K562 (cell line): Measurements from ENCODE around the gene LATS1. TPM values are rescaled to one million over a fixed set of nuclear protein-coding genes. Genes with fewer than 3 reads are reported as not detected.
A peak's percentile ranks its signal among the peaks of the same experiment; 100 is the strongest.

Source experiments
- AFF1 ChIP-seq, 2 experiments: fragments of 450-650 bp; IDR thresholded peaks; 2 replicates each; pipeline ENCODE4 v1.6.1; 2018; ENCODE audit warnings: mild to moderate bottlenecking in 2 of 2, low read depth in 1 of 2; ENCODE audit not compliant: partially characterized antibody in 2 of 2
- ARID1B ChIP-seq: fragments of 450-650 bp; IDR thresholded peaks from 2 replicates; pipeline ENCODE4 v1.6.1; 2016; ENCODE audit warnings: antibody characterized with exemption, mild to moderate bottlenecking, inconsistent platforms
- ASH1L ChIP-seq: fragments of 450-650 bp; IDR thresholded peaks from 2 replicates; pipeline ENCODE4 v1.6.1; 2018; ENCODE audit warnings: borderline replicate concordance, mild to moderate bottlenecking, low read depth; ENCODE audit not compliant: partially characterized antibody
- BRF1 ChIP-seq: IDR thresholded peaks from 3 replicates; pipeline ENCODE4 v1.6.1; 2011; ENCODE audit warnings: borderline replicate concordance, mild to moderate bottlenecking; ENCODE audit not compliant: insufficient read length; ENCODE audit errors: extremely low read depth
- CAMTA2 ChIP-seq: fragments of 250-450 bp; sonication (Bioruptor Pico); conservative IDR thresholded peaks from 2 replicates; pipeline ENCODE4 v1.5.1; 2022
- CEBPZ ChIP-seq: fragments of 150-350 bp; IDR thresholded peaks from 2 replicates; pipeline ENCODE4 v1.6.1; 2014; ENCODE audit warnings: low read depth, mild to moderate bottlenecking, low read length, borderline replicate concordance
- CHCHD3 ChIP-seq: fragments of 250-450 bp; sonication (Bioruptor Pico); IDR thresholded peaks from 2 replicates; pipeline ENCODE4 v2.1.2; 2022; ENCODE audit warnings: mild to moderate bottlenecking
- GTF2A2 ChIP-seq: IDR thresholded peaks from 2 replicates; pipeline ENCODE4 v1.6.1; 2016; ENCODE audit warnings: mild to moderate bottlenecking, missing genetic modification characterization, missing compliant biosample characterization
- HSF4 ChIP-seq: fragments of 250-450 bp; sonication (Bioruptor Pico); IDR thresholded peaks from 2 replicates; pipeline ENCODE4 v2.1.2; 2022; ENCODE audit warnings: mild to moderate bottlenecking, moderate library complexity, borderline replicate concordance
- NFE2L1 ChIP-seq: fragments of 450-650 bp; IDR thresholded peaks from 2 replicates; pipeline ENCODE4 v1.6.1; 2016; ENCODE audit warnings: missing genetic modification characterization, low read depth, mild to moderate bottlenecking, missing compliant biosample characterization, moderate library complexity, borderline replicate concordance
- PCBP1 ChIP-seq: fragments of 200-400 bp; formaldehyde crosslinking; IDR thresholded peaks from 2 replicates; pipeline ENCODE4 v1.6.1; 2018; ENCODE audit warnings: mild to moderate bottlenecking, low read depth, low read length; ENCODE audit not compliant: poor library complexity, severe bottlenecking
- RCOR1 ChIP-seq, 2 experiments: IDR thresholded peaks; 2 replicates each; pipeline ENCODE4 v1.6.1; 2012; ENCODE audit warnings: low read depth in 2 of 2, low read length in 2 of 2, borderline replicate concordance in 1 of 2, improper control_type of control experiment in 1 of 2
- ZBTB11 ChIP-seq, 3 experiments: fragments of 200-800 bp in 1 of 3; fragments of 250-450 bp in 1 of 3; fragments of 450-650 bp in 1 of 3; sonication (Bioruptor Pico) in 1 of 3; sonication (Bioruptor generic) in 1 of 3; formaldehyde crosslinking in 1 of 3; IDR thresholded peaks; 2 replicates each; pipeline versions ENCODE4 v1.6.1 to v1.8.0; 2016 to 2022; ENCODE audit warnings: mild to moderate bottlenecking in 2 of 3, missing genetic modification characterization in 2 of 3, missing compliant biosample characterization in 1 of 3, moderate library complexity in 1 of 3
- ZNF507 ChIP-seq: conservative IDR thresholded peaks from 2 replicates; pipeline ENCODE4 v1.6.1; 2017; ENCODE audit warnings: missing genetic modification characterization, missing compliant biosample characterization
- ZNF830 ChIP-seq: fragments of 250-450 bp; sonication (Bioruptor Pico); IDR thresholded peaks from 2 replicates; pipeline ENCODE4 v1.5.0; 2021; ENCODE audit warnings: mild to moderate bottlenecking
- polyA plus RNA-seq, 8 experiments: library from polyadenylated mRNA; depleted of rRNA in 4 of 8; stranded (reverse) in 5 of 8; unstranded in 3 of 8; fragments of >200 nt; fragmentation: Nextera tagmentation in 2 of 8; fragmentation: Illumina TruSeq in 1 of 8; extraction: Ambion mirVana in 2 of 8; extraction: Trizol in 1 of 8; gene quantifications; 2 replicates each; pipeline versions ENCODE4 v1.2.1 to v1.2.3, GENCODE V29; 2011 to 2014; ENCODE audit warnings: inconsistent platforms in 1 of 8, missing spikeins in 1 of 8
- total RNA-seq, 7 experiments: library from RNA; depleted of rRNA in 6 of 7; stranded (reverse); fragments of >200 nt in 6 of 7; fragmentation: Illumina TruSeq in 2 of 7; extraction: Trizol in 2 of 7; gene quantifications; 2 replicates each; pipeline versions ENCODE4 v1.2.1 to v1.2.3, GENCODE V29; 2011 to 2021; ENCODE audit warnings: low replicate concordance in 1 of 7

LATS1 gene
- total and polyA plus RNA-seq, 9 of the 15 experiments (the other 6 are each of a cell fraction or from before 2014, with no cell fraction given) = 5.0 to 36.3 (median 18.4) TPM

GRCh38 chr6:149746147-149746946 lies 28.4 kb upstream of the LATS1 start, which contains the start of gene NUP43 (continued):
- TF ChIP-seq CEBPZ (no peak), PCBP1 (no peak), BRF1 (no peak), CHCHD3 (CRISPR knock-in tag) (no peak), ZBTB11 (CRISPR knock-in tag; IDR thresholded peaks at IDR 0.05) (peak in 1 of 3 experiments; percentile 55; a peak in 1 of 6 replicates), RCOR1 (IDR thresholded peaks at IDR 0.05; ENCODE audit: borderline replicate concordance in 1 of 2, low read depth in 2 of 2, low read length in 2 of 2) (peak in 1 of 2 experiments; percentile 86; a peak in 3 of 4 replicates), ASH1L (no peak), ARID1B (peak; percentile 20; the same call in 1 of the 2 replicates), GTF2A2 (tag) (no peak), NFE2L1 (tag) (no peak), CAMTA2 (CRISPR knock-in tag) (no peak), AFF1 (IDR thresholded peaks at IDR 0.05; ENCODE audit: low read depth in 1 of 2, partially characterized antibody in 2 of 2) (peak; percentile 11 to 44), ZNF507 (tag) (no peak), HSF4 (CRISPR knock-in tag) (no peak), ZNF830 (CRISPR knock-in tag) (no peak)
